Fibroblast of the aortic adventitia (primary cell): ENCODE data around the gene FGA. TPM values are rescaled to one million over a fixed set of nuclear protein-coding genes. Genes with fewer than 3 reads are reported as not detected.

ENCODE experiments used
- DNase-seq: peaks from one replicate; pipeline ENCODE4 v3.0.0-alpha.2; 2010; ENCODE audit warnings: low read depth
- H3K4me3 ChIP-seq: 2 replicates; pipeline ENCODE4 v1.5.1; 2011; ENCODE audit warnings: low read depth, mild to moderate bottlenecking, control low read depth, low read length, moderate library complexity
- total RNA-seq: library from RNA; depleted of rRNA; stranded (reverse); fragments of >200 nt; gene quantifications from 2 replicates; pipeline ENCODE4 v1.2.3, GENCODE V29; 2012; ENCODE audit warnings: low replicate concordance
- TF ChIP-seq, protein P1 (sequence below): IDR thresholded peaks from 2 replicates; pipeline ENCODE4 v1.5.1; 2011; ENCODE audit warnings: mild to moderate bottlenecking, low read length, control low read depth, inconsistent platforms; ENCODE audit not compliant: insufficient read depth

FGA gene
- total RNA-seq, 1 donor = not detected

DNA sequence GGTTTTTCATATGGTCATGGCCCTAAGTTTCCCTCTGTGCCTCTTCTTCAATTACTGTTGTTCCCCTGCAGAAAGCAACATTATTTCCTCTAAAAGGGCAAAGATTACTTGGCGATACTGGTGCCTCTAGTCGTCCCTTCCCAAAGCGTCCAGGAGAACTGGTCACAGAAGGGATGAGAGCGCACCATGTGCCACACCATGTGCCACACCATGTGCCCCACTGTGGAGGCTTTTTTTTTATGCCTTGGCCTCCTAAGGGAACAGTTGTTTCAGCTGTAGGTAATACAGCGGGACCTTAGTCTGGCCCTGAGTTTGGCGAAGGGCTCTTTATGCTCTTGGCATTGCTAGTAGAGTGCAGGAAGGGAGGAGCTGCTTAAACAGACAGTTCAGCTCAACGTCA lies 33.5 kb upstream of the FGA start:
- TF ChIP-seq, protein P1, sequence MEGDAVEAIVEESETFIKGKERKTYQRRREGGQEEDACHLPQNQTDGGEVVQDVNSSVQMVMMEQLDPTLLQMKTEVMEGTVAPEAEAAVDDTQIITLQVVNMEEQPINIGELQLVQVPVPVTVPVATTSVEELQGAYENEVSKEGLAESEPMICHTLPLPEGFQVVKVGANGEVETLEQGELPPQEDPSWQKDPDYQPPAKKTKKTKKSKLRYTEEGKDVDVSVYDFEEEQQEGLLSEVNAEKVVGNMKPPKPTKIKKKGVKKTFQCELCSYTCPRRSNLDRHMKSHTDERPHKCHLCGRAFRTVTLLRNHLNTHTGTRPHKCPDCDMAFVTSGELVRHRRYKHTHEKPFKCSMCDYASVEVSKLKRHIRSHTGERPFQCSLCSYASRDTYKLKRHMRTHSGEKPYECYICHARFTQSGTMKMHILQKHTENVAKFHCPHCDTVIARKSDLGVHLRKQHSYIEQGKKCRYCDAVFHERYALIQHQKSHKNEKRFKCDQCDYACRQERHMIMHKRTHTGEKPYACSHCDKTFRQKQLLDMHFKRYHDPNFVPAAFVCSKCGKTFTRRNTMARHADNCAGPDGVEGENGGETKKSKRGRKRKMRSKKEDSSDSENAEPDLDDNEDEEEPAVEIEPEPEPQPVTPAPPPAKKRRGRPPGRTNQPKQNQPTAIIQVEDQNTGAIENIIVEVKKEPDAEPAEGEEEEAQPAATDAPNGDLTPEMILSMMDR = no peak
- no peak for DNase-seq

DNA sequence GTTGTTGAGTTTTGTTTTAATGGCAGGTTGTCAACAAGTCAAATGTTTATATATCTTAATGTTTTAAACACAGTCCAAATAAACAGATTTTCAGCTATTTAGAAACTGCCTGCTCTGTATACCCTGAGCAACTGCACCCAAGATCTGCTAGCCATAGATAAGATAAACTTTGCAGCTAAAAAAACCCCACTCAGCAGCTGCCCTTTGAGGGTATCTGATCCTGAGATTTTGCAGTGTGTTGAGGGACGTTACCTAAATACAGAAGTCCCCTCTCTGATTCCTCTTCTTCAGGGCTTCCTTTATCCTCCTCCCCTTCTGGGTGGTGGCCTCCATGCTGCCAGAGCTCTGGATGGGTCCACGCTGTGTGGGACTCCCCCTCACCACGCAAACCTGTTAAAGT lies 32.9 kb upstream of the FGA start:
- TF ChIP-seq, protein P1 = no peak
- no peak overlapping the region for H3K4me3 ChIP-seq
- no peak for DNase-seq

More for the DNA sequence above, 33.5 kb upstream of the FGA start:
- no peak overlapping the region for H3K4me3 ChIP-seq

DNA sequence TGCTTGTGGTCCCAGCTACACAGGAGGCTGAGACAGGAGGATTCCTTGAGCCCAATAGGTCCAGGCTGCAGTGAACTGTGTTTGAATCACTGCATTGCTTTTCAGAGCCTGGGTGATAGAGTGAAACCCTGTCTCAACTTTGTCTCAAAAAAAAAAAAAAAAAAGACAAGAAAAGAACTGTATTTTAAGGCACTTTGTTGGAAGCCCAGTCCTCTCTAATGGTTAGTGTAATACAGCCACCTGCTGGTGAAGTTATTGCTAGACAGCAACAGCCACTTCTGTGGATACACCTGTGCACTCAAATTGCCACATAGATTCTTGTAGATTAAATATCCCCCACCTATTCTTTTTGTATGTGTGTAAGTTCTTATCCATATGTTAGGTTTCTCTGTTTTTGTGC lies 32.1 kb upstream of the FGA start:
- no peak overlapping the region for H3K4me3 ChIP-seq
- TF ChIP-seq, protein P1 = peak; percentile 58
- peak; percentile 64 for DNase-seq

DNA sequence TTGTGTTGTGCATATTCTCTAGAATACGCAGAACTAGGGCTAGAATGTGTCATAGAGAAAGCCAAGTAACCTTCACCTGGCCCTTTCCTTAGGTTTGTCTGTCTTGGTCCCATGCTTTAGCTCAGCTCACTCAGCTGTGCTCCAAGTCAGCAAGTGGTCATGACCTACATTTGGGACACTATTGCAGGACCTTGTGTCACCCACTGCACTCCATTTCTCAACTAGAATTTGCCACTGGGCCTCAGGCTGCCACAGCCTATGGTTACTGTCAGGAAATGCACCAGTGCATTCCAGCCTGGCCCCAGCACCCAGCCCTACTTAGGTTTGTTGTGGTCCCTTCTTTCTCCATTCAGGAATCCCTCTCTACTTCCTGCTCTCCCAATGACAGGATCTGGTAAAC lies 29.6 kb upstream of the FGA start:
- no peak overlapping the region for H3K4me3 ChIP-seq
- DNase-seq = no peak
- TF ChIP-seq, protein P1 = no peak

DNA sequence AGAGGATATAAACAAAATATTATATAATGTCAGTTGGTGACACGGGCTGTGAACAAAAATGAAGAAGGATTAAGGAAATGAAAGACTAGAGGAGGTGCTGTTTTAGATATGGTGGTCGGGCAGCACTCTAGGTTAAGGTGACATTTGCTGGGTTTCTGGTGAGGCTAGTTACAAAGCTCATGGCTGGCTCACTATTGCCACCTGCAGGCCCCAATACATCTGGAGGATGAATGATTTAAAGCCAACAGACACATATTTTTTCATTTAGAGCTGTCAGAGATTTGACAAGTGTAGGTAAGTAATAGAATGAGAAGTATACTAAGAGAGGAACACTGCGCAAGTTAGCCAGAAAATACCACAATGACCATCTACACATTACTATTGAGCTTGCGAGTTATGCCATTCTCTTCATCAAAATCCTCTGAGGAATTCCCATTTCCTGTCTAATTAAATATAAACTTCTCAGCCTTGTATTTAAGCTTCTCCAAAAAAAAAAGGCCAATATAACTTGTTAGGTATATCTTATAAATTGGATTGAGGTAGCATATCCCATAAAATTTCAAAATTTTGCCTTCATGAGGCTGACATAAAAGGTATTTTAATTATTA lies 28.3 kb upstream of the FGA start:
- TF ChIP-seq, protein P1 = peak; percentile 81
- H3K4me3 ChIP-seq = no peak overlapping the region
- DNase-seq = peak; percentile 63

DNA sequence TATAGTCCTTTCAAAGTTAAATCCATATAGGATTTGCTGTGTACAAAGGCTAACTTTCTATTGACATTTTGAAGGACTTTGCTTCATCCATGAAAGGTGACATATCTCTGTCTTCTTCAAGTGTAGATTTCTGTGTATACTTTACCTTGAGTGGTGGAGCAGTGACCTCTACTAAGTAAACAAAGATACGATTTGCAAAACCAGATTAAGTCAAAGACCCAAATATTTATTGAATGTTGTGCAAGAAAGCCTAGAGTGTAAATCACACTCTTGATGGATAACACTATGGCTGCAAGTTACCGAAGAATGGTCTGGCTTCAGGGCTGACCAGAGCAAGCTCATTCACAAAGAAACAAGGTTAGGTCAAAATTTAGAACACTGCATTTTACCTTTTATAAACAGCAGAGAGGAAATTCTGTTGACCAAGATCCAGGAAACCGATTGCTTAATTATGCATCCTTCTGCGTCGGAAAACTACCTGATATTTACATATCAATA lies 27.3 kb upstream of the FGA start:
- TF ChIP-seq, protein P1 = no peak
- DNase-seq = no peak
- no peak overlapping the region for H3K4me3 ChIP-seq

DNA sequence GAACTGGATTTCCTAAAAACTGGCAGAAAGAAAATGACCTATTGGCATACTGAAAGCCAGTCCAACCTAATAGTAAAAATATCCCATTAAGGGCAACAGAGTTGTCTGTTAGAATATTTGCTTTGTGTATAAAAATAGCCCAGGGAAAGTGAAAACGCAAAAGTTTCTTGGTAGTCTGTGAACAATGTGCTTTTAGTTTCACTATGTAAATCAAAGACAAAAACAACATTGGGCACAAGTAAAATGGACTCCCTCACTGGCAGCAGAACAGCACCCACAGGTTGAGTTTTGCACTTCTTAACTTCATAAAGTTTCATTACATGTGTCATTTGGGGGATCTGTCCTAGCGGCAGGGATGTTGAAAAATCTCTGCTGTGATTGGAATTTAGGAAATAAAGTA lies 26.2 kb upstream of the FGA start:
- H3K4me3 ChIP-seq = no peak overlapping the region
- TF ChIP-seq, protein P1 = no peak

More for the DNA sequence above, 26.2 kb upstream of the FGA start:
- DNase-seq = no peak
